HuH-7 (cell line): ENCODE data around the gene FMO2.

Experiments used
- DNase-seq: peaks from one replicate; pipeline ENCODE4 v3.0.0; 2011; ENCODE audit warnings: low spot score

FMO2 gene

DNA sequence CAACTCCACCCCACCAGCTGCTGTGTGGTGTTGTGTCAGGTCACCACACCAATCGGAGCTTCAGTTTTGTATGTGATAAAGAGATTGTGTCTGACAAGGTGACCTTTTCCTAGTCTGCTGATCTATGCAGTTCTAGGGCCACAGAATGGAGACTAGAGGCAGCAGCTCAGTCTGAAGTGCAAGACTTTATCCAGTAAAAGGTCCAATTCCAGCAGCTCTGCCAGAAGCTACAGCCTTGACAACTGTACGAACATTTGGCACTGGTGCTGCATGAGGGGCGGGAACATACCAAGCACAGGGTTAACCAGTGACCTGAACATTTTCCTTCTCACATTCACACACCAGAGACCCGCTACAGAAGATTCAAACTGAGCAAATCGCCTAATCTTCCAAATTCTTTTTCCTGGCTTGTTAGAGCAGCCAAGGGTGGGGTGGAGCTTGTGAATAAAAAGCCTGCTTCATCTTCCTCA lies 72.5 kb downstream of the FMO2 start:
- DNase-seq: no peak

- DNase-seq: no peak
These were observed 73.3 kb downstream of the FMO2 start for GRCh38 chr1:171258429-171258828.

DNA sequence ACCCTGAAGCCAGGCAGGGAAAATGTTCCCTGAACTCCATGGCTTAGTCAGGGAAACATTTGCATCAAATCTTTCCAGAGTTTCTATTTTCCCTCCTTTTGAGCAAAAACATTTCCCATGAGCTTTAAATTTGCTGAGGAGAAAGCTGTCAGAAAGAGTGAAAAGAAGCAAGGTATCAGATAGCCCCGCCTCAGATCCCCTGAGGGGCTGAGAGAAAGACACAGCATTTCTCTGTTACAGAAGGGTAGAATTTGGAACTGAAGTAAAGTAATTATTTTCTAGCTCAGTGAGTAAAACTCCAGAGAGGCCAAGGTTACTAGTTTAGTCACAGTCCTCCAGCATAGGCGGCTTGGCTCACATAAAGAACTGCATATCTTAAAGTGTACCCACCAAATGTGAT lies 73.8 kb downstream of the FMO2 start:
- no peak for DNase-seq
